ENCODE results near the gene PPP1R3F. TPM values are rescaled to one million over a fixed set of nuclear protein-coding genes. Genes with fewer than 3 reads are reported as not detected.

PPP1R3F gene, protein sequence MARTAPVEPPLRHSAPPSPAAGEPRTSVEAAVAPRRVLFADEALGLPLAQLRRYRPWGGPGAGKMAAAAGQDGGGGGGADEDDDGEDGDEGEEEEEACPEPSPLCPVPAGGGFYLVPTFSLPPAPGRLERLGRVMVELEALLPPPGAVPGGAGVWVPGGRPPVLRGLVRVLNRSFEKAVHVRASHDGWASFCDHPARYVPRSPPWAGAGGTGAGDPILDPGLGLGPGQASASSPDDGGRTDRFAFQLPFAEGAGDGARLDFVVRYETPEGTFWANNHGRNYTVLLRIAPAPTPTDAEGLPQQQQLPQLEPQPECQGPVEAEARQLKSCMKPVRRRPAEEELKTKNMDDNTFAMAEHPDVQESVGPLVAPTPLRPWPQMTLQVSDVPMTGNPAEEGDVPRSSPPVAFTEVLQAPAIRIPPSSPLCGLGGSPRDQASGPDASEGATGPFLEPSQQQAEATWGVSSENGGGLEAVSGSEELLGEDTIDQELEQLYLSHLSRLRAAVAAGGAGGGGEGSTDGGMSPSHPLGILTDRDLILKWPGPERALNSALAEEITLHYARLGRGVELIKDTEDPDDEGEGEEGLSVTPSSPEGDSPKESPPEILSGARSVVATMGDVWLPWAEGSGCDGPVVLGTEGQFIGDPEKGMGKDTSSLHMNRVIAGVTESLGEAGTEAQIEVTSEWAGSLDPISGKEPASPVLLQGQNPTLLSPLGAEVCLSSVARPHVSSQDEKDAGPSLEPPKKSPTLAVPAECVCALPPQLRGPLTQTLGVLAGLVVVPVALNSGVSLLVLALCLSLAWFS
- 9.9 TPM for total RNA-seq

DNA sequence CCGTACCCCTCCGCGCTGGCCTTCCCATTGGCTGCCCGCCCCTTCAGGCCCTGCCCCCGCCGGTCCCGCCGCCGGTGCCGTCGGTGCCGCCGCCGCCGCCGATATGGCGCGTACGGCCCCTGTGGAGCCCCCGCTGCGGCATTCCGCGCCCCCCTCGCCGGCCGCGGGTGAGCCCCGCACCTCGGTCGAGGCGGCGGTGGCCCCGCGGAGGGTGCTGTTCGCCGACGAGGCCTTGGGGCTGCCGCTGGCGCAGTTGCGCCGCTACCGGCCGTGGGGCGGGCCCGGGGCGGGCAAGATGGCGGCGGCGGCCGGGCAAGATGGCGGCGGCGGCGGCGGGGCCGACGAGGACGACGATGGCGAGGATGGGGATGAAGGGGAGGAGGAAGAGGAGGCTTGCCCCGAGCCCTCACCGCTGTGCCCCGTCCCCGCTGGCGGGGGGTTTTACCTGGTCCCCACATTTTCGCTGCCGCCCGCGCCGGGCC lies at the start of gene PPP1R3F:
TSS of gene PPP1R3F (plus strand) at position 27 of the 482 bp plus-strand sequence. CDS start at position 104, 77 bp downstream.
- no peak for ATAC-seq
- no peak for DNase-seq (ENCODE audit: low spot score)

DNA sequence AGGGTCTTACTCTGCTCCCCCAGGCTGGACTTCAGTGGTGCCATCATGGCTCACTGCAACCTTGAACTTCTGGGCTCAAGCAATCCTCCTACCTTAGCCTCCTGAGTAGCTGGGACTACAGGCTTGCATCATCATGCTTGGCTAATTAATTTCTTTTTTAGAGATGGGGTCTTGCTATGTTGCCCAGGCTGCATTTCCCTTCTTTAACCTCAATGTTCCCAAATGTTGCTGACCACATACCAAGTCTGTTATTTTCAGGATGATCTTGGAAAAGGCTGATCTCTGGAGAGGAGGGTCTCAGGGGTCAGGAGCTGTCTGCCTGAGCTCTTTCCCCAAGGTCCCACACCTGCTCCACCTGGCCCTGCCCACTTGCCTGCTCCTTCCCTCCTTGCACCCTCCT lies 49.5 kb upstream of the PPP1R3F start:
- ATAC-seq (no peak), DNase-seq (ENCODE audit: low spot score) (no peak)
- intact Hi-C loops (cut with DNase I): no loop called here

More for the DNA sequence above, at the start of gene PPP1R3F:
- intact Hi-C loops (cut with DNase I): no loop called here

DNA sequence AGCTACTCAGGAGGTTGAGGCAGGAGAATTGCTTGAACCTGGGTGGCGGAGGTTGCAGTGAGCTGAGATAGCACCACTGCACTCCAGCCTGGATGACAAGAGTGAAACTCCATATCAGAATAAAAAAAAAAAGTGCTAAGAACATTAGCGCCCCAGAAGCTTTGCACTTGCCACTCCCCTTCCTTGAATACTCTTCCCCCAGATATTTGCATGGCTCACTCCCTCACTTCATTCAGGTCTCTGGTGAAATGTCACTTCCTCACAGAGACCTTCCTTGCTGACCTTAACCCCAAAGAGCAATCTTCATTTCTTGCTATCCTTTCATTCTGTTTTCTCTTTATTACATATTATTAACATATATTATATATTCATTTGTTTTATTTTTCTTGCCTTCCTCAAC lies 47.7 kb upstream of the PPP1R3F start:
- no peak for ATAC-seq
- intact Hi-C loops (cut with DNase I): no loop called here
- DNase-seq (ENCODE audit: low spot score): no peak

DNA sequence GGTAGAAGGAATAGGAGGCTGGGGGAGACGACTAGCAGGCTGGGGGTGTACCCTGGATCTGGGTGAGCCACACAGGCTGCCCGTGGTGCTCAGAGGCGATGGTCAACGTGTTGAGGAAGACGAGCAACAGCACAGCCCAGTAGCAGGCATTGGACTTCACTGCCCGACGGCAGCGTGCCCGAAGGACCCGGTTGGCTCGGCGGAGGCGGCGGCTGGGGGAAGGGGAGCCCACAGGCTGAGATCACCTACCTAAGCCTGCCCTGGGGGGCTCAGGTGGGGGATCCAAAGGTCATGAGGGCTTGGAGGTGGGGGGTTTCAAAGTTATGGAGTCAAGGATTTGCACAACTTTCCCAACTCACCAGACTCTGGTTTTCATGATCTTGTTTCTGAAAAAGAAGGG lies 43.7 kb upstream of the PPP1R3F start:
- DNase-seq (ENCODE audit: low spot score) (no peak), ATAC-seq (no peak)
- intact Hi-C loops (cut with DNase I): no loop called here

DNA sequence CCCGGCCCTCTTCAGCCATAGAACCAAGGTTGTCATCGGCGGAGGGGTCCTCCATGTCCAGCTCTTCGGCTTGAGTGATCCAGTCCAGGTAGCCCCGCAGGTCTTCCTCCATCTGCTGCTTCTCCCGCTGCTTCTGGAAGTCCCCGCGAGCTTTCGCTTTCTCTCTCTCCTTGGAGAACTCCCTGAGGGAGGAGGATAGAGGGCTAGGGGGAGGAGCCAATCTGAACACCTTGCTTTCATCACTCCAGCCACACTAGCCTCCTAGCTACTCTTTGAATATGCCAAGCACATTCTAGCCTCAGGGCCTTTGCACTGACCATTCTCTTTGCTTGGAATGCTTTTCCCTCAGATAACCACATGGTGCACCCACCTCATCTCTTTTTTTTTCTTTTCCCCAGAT lies 42.6 kb upstream of the PPP1R3F start:
- intact Hi-C loops (cut with DNase I): no loop called here
- ATAC-seq: no peak
- no peak for DNase-seq (ENCODE audit: low spot score)

DNA sequence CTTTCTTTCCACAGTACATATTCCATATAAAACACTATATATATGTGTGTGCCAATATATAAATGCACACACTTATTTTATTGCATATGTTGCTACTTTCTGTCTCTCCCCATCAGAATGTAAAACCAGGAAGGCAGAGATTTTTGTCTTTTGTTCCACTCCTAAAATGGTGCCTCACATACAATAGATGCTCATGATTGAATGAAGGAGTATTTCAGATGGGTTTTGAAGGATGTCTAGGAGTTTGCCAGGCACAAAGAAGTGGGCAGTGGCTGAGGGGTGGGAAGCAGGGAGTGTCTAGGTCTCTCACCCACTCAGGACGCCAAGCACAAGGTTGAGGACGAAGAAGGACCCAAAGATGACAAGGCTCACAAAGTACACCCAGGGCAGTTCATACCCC lies 41.9 kb upstream of the PPP1R3F start:
- ATAC-seq (no peak), DNase-seq (ENCODE audit: low spot score) (no peak)
- intact Hi-C loops (cut with DNase I): no loop called here

DNA sequence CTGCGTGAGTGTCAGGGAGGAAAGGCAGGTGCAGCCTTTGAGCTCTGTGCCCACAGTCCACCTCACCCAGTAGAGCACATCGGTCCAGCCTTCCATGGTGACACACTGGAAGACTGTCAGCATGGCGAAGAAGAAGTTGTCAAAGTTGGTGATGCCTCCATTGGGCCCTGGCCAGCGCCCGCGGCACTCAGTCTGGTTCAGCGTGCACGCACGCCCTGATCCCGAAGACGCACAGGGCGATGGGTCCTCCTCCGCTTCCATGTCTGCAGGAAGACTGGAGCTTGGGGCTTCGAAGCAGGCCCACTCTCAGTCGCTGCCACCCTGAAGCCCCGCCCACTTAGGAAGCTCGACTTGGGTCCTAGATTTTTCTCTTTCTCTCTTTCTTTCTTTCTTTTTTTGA lies 41.4 kb upstream of the PPP1R3F start:
- intact Hi-C loops (cut with DNase I): no loop called here
- ATAC-seq: no peak
- DNase-seq (ENCODE audit: low spot score): no peak

DNA sequence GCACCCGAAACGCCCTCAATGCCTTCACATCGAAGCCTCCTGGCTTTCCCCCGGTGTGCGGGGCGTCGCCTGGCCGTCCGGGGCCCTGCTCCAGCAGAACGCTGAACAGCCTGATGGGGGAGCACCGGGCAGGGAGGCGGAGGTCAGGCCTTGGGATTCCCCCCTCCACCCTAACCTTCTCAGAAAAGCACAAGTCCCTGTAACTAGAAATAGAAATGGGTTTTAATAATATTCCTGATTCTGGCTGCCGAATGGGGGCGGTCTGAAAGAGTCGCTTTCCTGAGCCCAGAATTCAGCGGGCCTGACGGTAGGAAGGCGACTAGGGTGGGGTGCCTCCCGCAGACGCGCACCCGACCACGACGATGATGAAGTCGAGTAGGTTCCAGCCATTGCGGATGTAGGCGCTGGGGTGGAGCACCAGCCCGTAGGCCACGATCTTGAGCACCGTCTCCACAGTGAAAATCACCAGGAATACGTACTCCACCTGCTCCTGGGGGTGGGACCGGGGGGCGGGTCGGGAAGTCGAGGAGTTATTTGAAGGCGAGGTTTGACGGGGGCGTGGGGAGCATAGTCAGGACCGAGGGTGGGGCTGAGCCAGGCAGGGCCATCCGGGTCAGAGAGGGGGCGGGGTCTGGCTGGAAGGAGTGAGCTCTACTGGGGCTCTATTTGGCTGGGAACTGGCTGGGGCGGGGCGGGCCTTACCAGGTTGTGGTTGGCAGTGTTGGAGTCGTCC lies 38.9 kb upstream of the PPP1R3F start:
- ATAC-seq: peak; percentile 63
- peak; percentile 72 for DNase-seq (ENCODE audit: low spot score)
- intact Hi-C loops (cut with DNase I): no loop called here

DNA sequence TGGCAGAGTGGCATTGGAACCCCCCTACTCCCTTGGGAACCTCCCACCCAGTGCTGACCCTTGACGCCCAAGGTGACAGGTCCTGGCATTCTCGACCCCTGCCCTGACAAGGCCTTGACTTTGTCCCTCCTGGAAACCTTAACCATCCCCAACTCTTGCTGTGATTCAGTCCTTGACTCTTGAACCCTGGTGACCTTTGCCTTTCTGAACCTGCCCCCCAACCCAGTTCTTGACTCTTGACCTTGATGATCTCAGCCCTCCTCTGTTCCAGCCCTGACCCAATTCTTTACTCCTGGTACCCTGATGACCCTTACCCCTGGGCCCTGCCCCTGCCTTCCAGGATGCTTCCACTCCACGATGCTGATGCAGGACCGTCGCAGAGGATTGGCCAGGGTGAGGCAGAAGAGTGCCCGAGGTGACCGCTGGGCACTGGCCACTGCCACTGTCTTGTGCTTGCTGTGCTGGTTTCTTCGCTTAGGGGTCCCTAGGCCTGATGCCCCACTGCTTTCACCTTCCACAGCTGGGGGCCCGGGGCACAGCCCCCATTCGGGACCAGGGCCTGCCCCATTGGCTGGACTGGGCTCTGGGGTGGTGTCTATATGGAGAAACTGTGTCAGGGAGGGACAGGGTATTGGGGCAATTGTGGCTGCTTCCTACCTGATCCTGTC lies 38.1 kb upstream of the PPP1R3F start:
- ATAC-seq (no peak), DNase-seq (ENCODE audit: low spot score) (no peak)
- intact Hi-C loops (cut with DNase I): no loop called here

DNA sequence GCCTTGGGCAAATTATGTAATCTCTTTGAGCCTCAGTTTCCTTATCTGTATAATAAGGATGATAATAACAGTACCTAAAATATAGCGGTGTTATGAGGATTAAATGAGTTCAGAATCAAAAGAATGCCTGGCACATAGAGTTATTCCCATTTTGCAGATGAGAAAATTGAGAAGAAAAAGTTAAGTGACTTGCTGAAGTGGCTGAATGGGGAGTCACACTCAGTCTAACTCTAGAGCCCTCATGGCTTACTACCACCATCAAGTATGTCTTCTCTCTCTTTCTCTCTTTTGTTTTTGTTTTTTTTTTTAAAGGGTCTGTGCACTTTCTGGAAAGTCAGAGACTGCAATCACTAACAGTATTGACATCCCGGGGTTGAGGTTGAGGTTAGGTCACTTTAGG lies 37.1 kb upstream of the PPP1R3F start:
- no peak for DNase-seq (ENCODE audit: low spot score)
- intact Hi-C loops (cut with DNase I): no loop called here
- no peak for ATAC-seq

DNA sequence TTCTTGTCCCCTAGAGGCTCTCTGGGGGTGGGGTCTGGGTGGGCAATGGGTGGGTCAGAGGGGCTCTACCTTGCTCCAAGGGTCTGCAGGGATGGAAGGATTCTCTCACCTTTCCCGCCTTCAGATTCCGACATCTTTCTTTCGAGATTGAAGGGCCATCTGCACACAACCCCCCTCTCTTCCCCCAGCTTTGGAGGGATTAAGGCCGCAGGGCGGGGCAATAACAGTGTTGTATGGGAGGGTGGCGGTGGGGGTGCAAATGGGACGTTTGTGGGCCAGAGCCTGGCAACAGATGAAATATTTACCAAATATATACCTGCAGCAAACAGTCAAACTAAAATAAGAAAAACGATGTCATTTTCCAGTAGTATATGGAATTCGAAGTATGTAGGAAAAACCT lies 36.4 kb upstream of the PPP1R3F start, which contains the start of gene CACNA1F:
TSS of gene CACNA1F (minus strand) at position 165 of the 400 bp plus-strand sequence. CDS start at position 134, 31 bp downstream.
- ATAC-seq (no peak), DNase-seq (ENCODE audit: low spot score) (no peak)
- intact Hi-C loops (cut with DNase I): no loop called here

DNA sequence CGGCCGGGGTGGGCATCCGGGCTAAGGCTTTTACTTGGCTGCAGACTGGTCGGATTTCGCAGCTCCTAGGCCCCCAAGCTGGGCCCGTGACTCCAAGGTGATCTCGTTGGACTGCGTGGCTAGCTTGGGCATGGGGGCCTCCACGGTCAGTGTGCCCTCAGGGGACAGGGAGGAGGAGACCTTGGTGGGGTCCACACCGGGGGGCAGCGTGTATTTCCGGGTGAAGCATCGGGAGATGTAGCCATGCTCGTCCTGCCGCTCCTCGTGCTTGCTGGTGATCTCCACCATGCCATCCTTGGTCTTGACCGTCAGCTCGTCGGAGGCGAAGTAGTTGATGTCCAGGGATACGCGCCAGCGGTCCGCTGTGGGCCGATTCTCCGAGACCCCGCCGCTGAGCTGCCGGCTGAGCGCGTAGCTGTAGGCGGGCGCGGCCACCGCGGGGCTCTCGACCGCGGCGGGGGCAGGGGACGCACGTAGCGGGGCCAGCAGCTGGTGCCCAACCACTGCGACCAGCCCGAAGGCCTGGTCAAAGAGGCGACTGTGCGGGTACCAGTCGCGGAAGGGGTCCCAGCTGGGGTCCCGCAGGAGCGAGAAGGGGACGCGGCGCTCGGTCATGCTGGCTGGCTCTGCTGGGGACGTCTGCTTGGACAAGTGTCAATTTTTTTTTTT lies 35.6 kb upstream of the PPP1R3F start:
- intact Hi-C loops (cut with DNase I): no loop called here
- no peak for ATAC-seq
- DNase-seq (ENCODE audit: low spot score): no peak

DNA sequence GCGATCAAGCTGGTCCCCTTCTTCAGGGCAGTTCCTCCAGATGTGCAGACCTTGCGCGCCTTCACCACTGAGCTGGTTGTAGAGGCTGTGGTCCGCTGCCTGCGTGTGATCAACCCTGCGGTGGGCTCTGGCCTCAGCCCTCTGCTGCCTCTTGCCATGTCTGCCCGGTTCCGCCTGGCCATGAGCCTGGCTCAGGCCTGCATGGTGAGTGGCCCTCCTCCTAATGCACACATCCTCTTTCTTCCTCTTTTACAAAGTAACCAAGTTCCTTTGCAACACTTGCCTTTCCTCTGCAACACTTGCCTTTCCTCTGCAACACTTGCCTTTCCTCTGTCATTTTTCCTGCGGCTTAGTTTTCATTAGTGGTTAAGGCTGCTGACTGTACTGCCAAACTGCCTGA lies 32.5 kb upstream of the PPP1R3F start:
- DNase-seq (ENCODE audit: low spot score) (no peak), ATAC-seq (no peak)
- intact Hi-C loops (cut with DNase I): no loop called here

DNA sequence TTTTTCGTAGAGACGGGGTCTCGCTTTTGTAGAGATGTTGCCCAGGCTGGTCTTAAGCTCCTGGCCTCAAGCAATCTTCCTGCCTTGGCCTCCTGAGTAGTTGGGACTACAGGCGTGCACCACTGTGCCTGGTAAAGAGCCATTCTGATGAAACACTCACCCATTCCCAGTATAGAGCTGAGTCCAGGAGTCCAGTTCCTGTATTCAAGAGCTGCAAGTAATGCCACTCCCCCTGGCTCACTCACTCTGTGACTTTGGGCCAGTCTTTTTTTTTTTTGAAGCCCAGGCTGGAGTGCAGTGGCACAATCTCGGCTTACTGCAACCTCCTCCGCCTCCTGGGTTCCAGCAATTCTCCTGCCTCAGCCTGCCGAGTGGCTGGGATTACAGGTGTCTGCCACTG lies 30.9 kb upstream of the PPP1R3F start:
- ATAC-seq (no peak), DNase-seq (ENCODE audit: low spot score) (no peak)
- intact Hi-C loops (cut with DNase I): no loop called here

DNA sequence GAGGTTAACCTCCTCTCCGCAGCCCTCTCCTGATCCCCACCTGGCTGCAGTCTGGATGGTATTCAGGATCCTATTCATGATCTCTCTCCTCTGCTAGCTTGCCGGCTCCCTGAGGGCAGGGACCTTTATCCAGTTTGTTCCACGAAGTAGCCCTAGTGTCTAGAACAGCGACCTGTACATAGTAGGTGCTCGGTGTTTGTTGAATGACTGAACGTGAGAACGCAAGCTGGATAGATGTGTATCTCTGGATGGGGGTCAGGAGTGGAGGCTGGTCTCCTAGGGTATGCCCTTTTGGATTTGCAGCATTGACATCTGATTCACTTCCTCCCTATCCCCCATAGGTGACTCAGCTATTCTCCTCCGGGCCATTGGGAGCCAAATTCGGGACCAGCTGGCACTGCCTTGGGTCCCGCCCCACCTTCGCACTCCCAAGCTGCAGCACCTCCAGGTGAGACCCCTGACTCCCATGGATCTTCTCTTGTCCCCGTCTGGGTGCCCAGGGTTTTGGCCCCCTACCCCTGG lies 27.0 kb upstream of the PPP1R3F start:
- no peak for ATAC-seq
- no peak for DNase-seq (ENCODE audit: low spot score)
- intact Hi-C loops (cut with DNase I): no loop called here

DNA sequence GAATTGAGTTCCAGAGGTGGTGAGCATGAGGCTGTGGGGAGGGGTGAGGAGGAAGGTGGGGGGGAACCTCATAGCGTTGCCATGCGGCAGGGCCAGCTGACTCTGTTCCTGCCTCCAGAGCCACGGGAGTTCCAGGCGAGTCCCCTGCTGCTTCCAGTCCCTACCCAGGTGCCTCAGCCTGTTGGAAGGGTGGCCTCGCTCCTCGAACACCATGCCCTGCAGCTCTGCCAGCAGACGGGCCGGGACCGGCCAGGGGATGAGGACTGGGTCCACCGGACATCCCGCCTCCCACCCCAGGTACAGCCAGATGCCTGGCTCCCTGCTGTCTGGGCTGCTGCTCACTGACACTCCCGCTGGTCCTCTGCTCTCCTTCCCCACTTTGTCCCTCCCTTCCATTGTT lies 26.4 kb upstream of the PPP1R3F start:
- ATAC-seq: no peak
- intact Hi-C loops (cut with DNase I): no loop called here
- DNase-seq (ENCODE audit: low spot score): no peak

DNA sequence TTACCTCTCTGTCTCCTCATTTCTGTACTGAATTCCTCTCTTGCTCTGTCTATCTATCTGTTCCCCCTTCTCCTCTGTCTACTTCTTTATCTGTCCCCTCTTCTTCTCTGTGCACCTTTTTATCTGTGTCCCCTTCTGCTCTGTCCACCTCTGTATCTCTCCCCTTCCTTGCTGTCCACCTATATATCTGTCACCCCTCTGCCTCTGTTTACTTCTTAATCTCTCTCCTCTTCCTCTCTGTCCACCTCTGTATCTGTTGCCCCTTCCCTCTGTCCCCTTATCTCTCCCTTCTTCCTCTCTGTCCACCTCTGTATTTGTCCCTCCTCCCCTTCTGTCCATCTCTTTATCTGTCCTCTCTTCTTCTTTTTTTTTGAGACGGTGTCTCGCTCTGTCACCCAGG lies 25.4 kb upstream of the PPP1R3F start:
- intact Hi-C loops (cut with DNase I): no loop called here

DNA sequence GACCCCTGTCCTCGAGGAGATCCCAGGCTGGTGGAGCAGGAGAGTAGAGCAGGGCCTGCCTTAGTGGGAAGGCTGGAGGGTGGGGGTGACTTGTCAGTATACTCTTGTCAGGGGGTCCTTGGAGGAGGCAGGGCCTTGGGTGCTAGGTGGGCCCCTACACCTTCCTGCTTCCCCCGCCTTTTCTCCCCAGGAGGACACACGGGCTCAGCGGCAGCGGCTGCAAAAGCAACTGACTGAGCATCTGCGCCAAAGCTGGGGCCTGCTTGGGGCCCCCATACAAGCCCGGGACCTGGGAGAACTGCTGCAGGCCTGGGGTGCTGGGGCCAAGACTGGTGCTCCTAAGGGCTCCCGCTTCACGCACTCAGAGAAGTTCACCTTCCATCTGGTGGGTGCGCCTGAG lies 23.1 kb upstream of the PPP1R3F start:
- intact Hi-C loops (cut with DNase I): no loop called here

More for the DNA sequence above, 25.4 kb upstream of the PPP1R3F start:
- no peak for DNase-seq (ENCODE audit: low spot score)
- no peak for ATAC-seq

More for the DNA sequence above, 23.1 kb upstream of the PPP1R3F start:
- no peak for DNase-seq (ENCODE audit: low spot score)
- no peak for ATAC-seq

Measured in sciatic nerve (tissue), 2 donors.